Body of pancreas (tissue), 4 donors: Measurements from ENCODE around the gene SPEF2. TPM values are rescaled to one million over a fixed set of nuclear protein-coding genes. Genes with fewer than 3 reads are reported as not detected.
"Not testable (repeated sequence)": the region's sequence is repeated elsewhere in the genome, so short reads cannot be mapped to it uniquely, and the experiment has no call there.

Experiments used
- ATAC-seq: fragments of 150-250 bp; one replicate; pipeline ENCODE4 v1.9.1; 2016
- DNase-seq, 4 donors: peaks; one replicate each; pipeline ENCODE4 v3.0.0-alpha.2; 2019
- H3K27ac ChIP-seq, 4 donors: fragments of 200-600 bp; sonication (generic); 1 replicate in 3 of 4; 2 replicates in 1 of 4; pipeline versions ENCODE4 v1.5.1 to v1.6.1; 2016 to 2019; ENCODE audit warnings: mild to moderate bottlenecking in 1 of 4, mixed read lengths in 1 of 4, moderate library complexity in 1 of 4
- H3K27me3 ChIP-seq, 2 donors: fragments of 200-600 bp; sonication (generic); one replicate each; pipeline ENCODE4 v1.6.0; 2016; ENCODE audit warnings: mild to moderate bottlenecking in 1 of 2
- H3K36me3 ChIP-seq, 2 donors: fragments of 200-600 bp; sonication (generic); replicated peaks in 1 of 2; 2 replicates each; pipeline ENCODE4 v1.5.1; 2016; ENCODE audit warnings: low read depth in 2 of 2; ENCODE audit not compliant: insufficient read depth in 1 of 2
- H3K4me1 ChIP-seq: fragments of 200-600 bp; sonication (generic); one replicate; pipeline ENCODE4 v1.6.0; 2016
- H3K4me3 ChIP-seq, 2 donors: fragments of 200-600 bp; sonication (generic); 1 replicate in 1 of 2; 2 replicates in 1 of 2; pipeline ENCODE4 v1.5.1; 2016 to 2019
- H3K9me3 ChIP-seq, 3 donors: fragments of 200-600 bp; sonication (generic); 1 replicate in 2 of 3; 2 replicates in 1 of 3; pipeline ENCODE4 v1.5.1; 2016
- CTCF ChIP-seq, 7 experiments: fragments of 450-650 bp in 4 of 7; fragments of 200-600 bp in 3 of 7; sonication (generic) in 3 of 7; IDR thresholded peaks; one replicate each; pipeline ENCODE4 v1.5.1; 2016 to 2019; ENCODE audit warnings: antibody characterized with exemption in 7 of 7
- POLR2A ChIP-seq, 3 donors: fragments of 450-650 bp; IDR thresholded peaks; one replicate each; pipeline ENCODE4 v1.6.1; 2016; ENCODE audit warnings: antibody characterized with exemption in 3 of 3, mild to moderate bottlenecking in 2 of 3
- WGBS, 2 donors: methylation state at CpG; one replicate each; pipeline ENCODE4 v1.1.5; 2017; 5-methylcytosine and 5-hydroxymethylcytosine counted together
- intact Hi-C: fragments of 100-400 bp; cut with DNase I; formaldehyde crosslinking; loops from one replicate; pipeline ENCODE4 v1.15.1; 2023
- total RNA-seq, 2 donors: library from RNA; depleted of rRNA; stranded (reverse); fragments of >200 nt; gene quantifications; one replicate each; pipeline ENCODE4 v1.1.0, GENCODE V29; 2016

SPEF2 gene
- total RNA-seq, 2 donors from 2014 or later = 6.3 to 11.4 TPM

DNA sequence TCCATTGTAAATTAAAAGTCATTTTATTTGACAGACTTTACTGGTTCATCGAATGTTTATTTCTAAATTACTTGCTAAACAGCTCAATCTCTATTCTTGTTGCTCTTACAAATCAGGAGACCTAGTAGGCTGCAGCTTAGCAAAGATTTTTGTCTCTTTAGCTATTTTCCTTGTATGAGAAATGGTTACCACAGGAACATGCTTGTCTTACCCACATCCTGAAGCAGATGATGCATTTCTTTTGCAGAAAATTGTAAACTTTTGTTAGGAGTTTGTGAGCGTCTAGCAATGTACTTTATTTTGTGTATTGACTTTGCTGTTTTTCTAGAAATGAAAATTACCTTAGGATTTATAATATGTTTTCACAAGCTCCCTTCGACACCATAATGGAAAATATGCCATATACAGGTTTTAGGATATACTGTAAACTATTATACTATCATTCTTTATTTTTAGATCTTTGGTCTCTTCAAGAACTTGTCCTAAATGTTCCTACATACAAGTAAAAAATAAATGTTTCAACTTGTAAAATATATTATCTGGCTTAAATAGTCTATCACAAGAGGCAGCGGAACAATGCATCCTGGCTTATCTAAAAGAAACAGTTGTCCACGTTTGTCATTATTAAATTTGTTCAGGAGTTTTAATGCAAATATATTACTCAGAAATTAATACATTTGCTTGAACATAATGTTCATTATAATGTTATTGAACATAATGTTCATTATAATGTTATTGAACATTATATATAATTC lies 54.1 kb downstream of the SPEF2 start:
- ATAC-seq (no peak), DNase-seq (no peak)
- Histone ChIP-seq H3K36me3 (no peaks in the 10 kb centered on the region), H3K4me3 (no peak overlapping the region), H3K4me1 (no peaks in the 10 kb centered on the region), H3K27me3 (no peaks in the 10 kb centered on the region), H3K9me3 (no peaks in the 10 kb centered on the region), H3K27ac (no peak overlapping the region)
- WGBS, 2 donors = 67 to 78% methylated on average over 5 of the region's 5 CpGs
- intact Hi-C loops = no loop called here
- no peak for TF ChIP-seq CTCF (IDR thresholded peaks at IDR 0.05)
- TF ChIP-seq POLR2A (IDR thresholded peaks at IDR 0.05) = no peak

DNA sequence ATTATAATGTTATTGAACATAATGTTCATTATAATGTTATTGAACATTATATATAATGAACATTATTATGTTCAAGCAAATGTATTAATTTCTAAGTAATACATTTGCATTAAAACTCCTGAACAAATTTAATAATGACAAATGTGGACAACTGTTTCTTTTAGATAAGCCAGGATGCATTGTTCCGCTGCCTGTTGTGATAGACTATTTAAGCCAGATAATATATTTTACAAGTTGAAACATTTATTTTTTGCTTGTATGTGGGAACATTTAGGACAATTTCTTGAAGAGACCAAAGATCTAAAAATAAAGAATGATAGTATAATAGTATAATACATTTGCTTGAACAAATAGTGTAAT lies 54.6 kb downstream of the SPEF2 start:
- H3K36me3 ChIP-seq, ATAC-seq, H3K4me1 ChIP-seq, DNase-seq, H3K27me3 ChIP-seq, H3K27ac ChIP-seq, H3K9me3 ChIP-seq, intact Hi-C loops, H3K4me3 ChIP-seq: not testable (repeated sequence)
- 81 to 97% methylated on average over 1 of the region's 1 CpG for WGBS, 2 donors

DNA sequence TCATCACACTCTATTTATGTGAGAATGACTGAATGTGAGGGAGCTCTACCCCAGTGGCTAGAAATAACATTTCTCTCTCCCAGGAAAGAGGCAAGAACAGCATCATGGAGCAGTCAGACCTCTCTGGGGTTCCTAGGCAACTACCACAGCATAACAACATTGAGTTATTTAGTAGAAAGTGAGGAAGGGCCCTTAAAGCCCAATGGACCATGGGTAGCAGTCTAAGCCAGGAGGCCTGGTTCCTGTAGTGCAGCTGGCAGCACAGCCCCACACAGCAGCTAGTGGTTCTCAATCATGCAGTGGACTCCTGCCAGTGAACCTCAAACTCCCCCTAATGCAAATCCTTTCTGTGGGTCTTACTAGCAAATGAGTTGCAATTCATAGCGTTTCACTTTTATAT lies 55.3 kb downstream of the SPEF2 start:
- TF ChIP-seq POLR2A (IDR thresholded peaks at IDR 0.05) (no peak), CTCF (IDR thresholded peaks at IDR 0.05) (no peak)
- peak in 2 of 4 donors; percentile 16 to 25 for DNase-seq
- Histone ChIP-seq H3K9me3 (no peaks in the 10 kb centered on the region), H3K36me3 (no peaks in the 10 kb centered on the region), H3K27ac (no peak overlapping the region), H3K27me3 (no peaks in the 10 kb centered on the region), H3K4me3 (no peak overlapping the region), H3K4me1 (no peaks in the 10 kb centered on the region)
- intact Hi-C loops = no loop called here
- 58 to 100% methylated on average over 1 of the region's 1 CpG for WGBS, 2 donors
- no peak for ATAC-seq

- intact Hi-C loops = no loop called here
- ATAC-seq (no peak), DNase-seq (no peak)
- Histone ChIP-seq H3K4me1 (no peaks in the 10 kb centered on the region), H3K4me3 (no peak overlapping the region), H3K36me3 (no peaks in the 10 kb centered on the region), H3K9me3 (no peaks in the 10 kb centered on the region), H3K27ac (no peak overlapping the region), H3K27me3 (no peaks in the 10 kb centered on the region)
- TF ChIP-seq POLR2A (IDR thresholded peaks at IDR 0.05) (no peak), CTCF (IDR thresholded peaks at IDR 0.05) (no peak)
- 78 to 88% methylated on average over 2 of the region's 2 CpGs for WGBS, 2 donors
Measured at GRCh38 chr5:35674049-35674448, 56.4 kb downstream of the SPEF2 start.

DNA sequence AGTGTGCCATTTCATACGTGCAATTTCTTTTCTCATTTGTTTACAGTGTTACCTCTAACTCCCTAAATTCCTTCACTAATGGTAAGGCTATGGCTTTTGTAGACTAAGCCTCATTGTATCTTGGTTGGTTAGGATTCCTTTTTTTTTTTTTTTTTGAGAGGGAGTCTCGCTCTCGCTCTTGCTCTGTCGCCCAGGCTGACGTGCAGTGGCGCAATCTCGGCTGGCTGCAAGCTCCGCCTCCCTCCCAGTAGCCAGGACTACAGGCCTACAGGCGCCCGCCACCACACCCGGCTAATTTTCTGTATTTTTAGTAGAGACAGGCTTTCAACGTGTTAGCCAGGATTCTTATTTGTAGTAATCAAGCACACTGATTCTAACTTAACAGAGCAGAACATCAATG lies 57.7 kb downstream of the SPEF2 start:
- WGBS, 2 donors = 95 to 96% methylated on average over 12 of the region's 12 CpGs
- Histone ChIP-seq H3K27me3 (no peaks in the 10 kb centered on the region), H3K36me3 (no peaks in the 10 kb centered on the region), H3K4me1 (no peaks in the 10 kb centered on the region), H3K4me3 (no peak overlapping the region), H3K27ac (no peak overlapping the region), H3K9me3 (no peaks in the 10 kb centered on the region)
- intact Hi-C loops = no loop called here
- ATAC-seq (no peak), DNase-seq (no peak)
- TF ChIP-seq CTCF (IDR thresholded peaks at IDR 0.05) = no peak
- no peak for TF ChIP-seq POLR2A (IDR thresholded peaks at IDR 0.05)
